ENCODE data around the gene FTO.

- TF ChIP-seq BRCA1 (IDR thresholded peaks at IDR 0.05; ENCODE audit: low read depth, low read length), result no peak
- TF ChIP-seq, protein P1, sequence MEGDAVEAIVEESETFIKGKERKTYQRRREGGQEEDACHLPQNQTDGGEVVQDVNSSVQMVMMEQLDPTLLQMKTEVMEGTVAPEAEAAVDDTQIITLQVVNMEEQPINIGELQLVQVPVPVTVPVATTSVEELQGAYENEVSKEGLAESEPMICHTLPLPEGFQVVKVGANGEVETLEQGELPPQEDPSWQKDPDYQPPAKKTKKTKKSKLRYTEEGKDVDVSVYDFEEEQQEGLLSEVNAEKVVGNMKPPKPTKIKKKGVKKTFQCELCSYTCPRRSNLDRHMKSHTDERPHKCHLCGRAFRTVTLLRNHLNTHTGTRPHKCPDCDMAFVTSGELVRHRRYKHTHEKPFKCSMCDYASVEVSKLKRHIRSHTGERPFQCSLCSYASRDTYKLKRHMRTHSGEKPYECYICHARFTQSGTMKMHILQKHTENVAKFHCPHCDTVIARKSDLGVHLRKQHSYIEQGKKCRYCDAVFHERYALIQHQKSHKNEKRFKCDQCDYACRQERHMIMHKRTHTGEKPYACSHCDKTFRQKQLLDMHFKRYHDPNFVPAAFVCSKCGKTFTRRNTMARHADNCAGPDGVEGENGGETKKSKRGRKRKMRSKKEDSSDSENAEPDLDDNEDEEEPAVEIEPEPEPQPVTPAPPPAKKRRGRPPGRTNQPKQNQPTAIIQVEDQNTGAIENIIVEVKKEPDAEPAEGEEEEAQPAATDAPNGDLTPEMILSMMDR (IDR thresholded peaks at IDR 0.05; ENCODE audit: control extremely low read depth in 1 of 3, insufficient read depth in 1 of 3, low read depth in 1 of 3, low read length in 3 of 3), result no peak
- TF ChIP-seq RFX5 (IDR thresholded peaks at IDR 0.05; ENCODE audit: borderline replicate concordance, low read depth, low read length), result no peak
- TF ChIP-seq HDAC2 (IDR thresholded peaks at IDR 0.05; ENCODE audit: borderline replicate concordance in 1 of 2, low read depth in 2 of 2, low read length in 2 of 2), result no peak
- no peak for TF ChIP-seq PHF8 (conservative IDR thresholded peaks at IDR 0.05; ENCODE audit: low read depth, low read length)
- TF ChIP-seq TCF12 (IDR thresholded peaks at IDR 0.05; ENCODE audit: low read depth, low read length), result no peak
- TF ChIP-seq SIX5 (IDR thresholded peaks at IDR 0.05; ENCODE audit: low read depth, low read length), result no peak
- TF ChIP-seq, protein P2, sequence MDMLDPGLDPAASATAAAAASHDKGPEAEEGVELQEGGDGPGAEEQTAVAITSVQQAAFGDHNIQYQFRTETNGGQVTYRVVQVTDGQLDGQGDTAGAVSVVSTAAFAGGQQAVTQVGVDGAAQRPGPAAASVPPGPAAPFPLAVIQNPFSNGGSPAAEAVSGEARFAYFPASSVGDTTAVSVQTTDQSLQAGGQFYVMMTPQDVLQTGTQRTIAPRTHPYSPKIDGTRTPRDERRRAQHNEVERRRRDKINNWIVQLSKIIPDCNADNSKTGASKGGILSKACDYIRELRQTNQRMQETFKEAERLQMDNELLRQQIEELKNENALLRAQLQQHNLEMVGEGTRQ (IDR thresholded peaks at IDR 0.05; ENCODE audit: low read length), result no peak
- TF ChIP-seq NRF1 (IDR thresholded peaks at IDR 0.05; ENCODE audit: low read depth, low read length), result no peak
- no peak for TF ChIP-seq CBX8 (IDR thresholded peaks at IDR 0.05; ENCODE audit: borderline replicate concordance, low read depth, low read length)
Observed at GRCh38 chr16:54169112-54169511, 465.2 kb downstream of the FTO start.

All from H1 (cell line).